GM18505 (cell line): Measurements from ENCODE around the gene PSMD2.

Experiments
- ATAC-seq: cut with Tn5 transposase; IDR thresholded peaks from one replicate; pipeline ENCODE4 v1.9.1; 2021; ENCODE audit not compliant: unreplicated experiment
- POLR2A ChIP-seq: IDR thresholded peaks from 4 replicates; pipeline ENCODE4 v1.6.1; 2011; ENCODE audit warnings: borderline replicate concordance; ENCODE audit not compliant: insufficient read depth, insufficient read length; ENCODE audit errors: extremely low read depth

Gene PSMD2

GRCh38 chr3:184291738-184292445, 7.1 kb upstream of the PSMD2 start:
- no peak for ATAC-seq
- no peak for TF ChIP-seq POLR2A

GRCh38 chr3:184295771-184296170, 3.3 kb upstream of the PSMD2 start:
- no peak for TF ChIP-seq POLR2A
- ATAC-seq: no peak

- TF ChIP-seq POLR2A: no peak
- ATAC-seq: no peak
Observed at GRCh38 chr3:184296616-184297015, 2.4 kb upstream of the PSMD2 start.

- ATAC-seq: no peak
- no peak for TF ChIP-seq POLR2A
Observed at GRCh38 chr3:184299488-184300377, 692 bp downstream of the PSMD2 start.

GRCh38 chr3:184300378-184300720, 1.3 kb downstream of the PSMD2 start:
- no peak for ATAC-seq
- no peak for TF ChIP-seq POLR2A

- TF ChIP-seq POLR2A: no peak
- no peak for ATAC-seq
Observed at GRCh38 chr3:184305577-184305976, 6.5 kb downstream of the PSMD2 start.

GRCh38 chr3:184306341-184306972, 7.4 kb downstream of the PSMD2 start:
- ATAC-seq: no peak

GRCh38 chr3:184307915-184308314, 8.9 kb downstream of the PSMD2 start:
- ATAC-seq: no peak
- TF ChIP-seq POLR2A: no peak

More at GRCh38 chr3:184306341-184306972, 7.4 kb downstream of the PSMD2 start:
- TF ChIP-seq POLR2A: no peak

- no peak for TF ChIP-seq POLR2A
- no peak for ATAC-seq
Observed at GRCh38 chr3:184308744-184309143, 9.7 kb downstream of the PSMD2 start.

- ATAC-seq: no peak
- no peak for TF ChIP-seq POLR2A
Observed at GRCh38 chr3:184311633-184312032, 12.6 kb downstream of the PSMD2 start.

GRCh38 chr3:184314363-184314699, 15.3 kb downstream of the PSMD2 start, which contains the start of gene EIF4G1:
TSS of gene EIF4G1 (plus strand) at chr3:184314606. CDS start at chr3:184315797, 1,191 bp downstream.
- TF ChIP-seq POLR2A: peak; percentile 87
- ATAC-seq: peak; percentile 87

GRCh38 chr3:184314700-184315542, 15.9 kb downstream of the PSMD2 start:
- ATAC-seq: peak; percentile 40
- TF ChIP-seq POLR2A: peak; percentile 36

- no peak for ATAC-seq
- no peak for TF ChIP-seq POLR2A
Observed at GRCh38 chr3:184315543-184315867, 16.5 kb downstream of the PSMD2 start.

GRCh38 chr3:184315871-184316661, 17.0 kb downstream of the PSMD2 start:
- no peak for TF ChIP-seq POLR2A
- no peak for ATAC-seq
